ENCODE measurements around the gene TMEM139. TPM values are rescaled to one million over a fixed set of nuclear protein-coding genes. Genes with fewer than 3 reads are reported as not detected.

Gene TMEM139
- total RNA-seq, 2 experiments from 2014 or later, result 0.29 to 0.70 TPM

DNA sequence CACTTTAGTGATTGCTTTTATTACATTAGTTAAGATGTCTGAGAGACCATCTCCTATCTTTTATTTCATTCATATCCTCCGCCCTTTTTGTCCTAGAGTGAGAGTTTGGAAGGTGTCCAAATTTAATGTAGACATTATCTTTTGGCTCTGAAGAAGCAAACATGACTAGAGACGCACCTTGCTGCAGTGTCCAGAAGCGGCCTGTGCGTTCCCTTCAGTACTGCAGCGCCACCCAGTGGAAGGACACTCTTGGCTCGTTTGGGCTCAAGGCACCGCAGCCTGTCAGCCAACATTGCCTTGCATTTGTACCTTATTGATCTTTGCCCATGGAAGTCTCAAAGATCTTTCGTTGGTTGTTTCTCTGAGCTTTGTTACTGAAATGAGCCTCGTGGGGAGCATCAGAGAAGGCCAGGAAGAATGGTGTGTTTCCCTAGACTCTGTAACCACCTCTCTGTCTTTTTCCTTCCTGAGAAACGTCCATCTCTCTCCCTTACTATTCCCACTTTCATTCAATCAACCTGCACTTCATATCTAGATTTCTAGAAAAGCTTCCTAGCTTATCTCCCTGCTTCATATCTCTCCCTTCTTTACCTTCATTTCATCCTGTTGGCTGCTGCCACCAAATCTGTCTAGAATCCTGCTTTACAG lies 20.8 kb downstream of the TMEM139 start:
- no peak overlapping the region for H3K4me3 Mint-ChIP-seq
- peak overlapping the region; percentile 64 for H3K27ac Mint-ChIP-seq
- H3K36me3 Mint-ChIP-seq, result peaks cover 77% of the 10 kb centered on the region
- no peaks in the 10 kb centered on the region for H3K9me3 Mint-ChIP-seq
- peak; percentile 82 for DNase-seq
- intact Hi-C loops (cut with micrococcal nuclease), result loop anchor here (1.0 to 5.0 kb wide), 2 partner anchors 43 to 65 kb away; partner anchors contain the start of gene GSTK1
- H3K27me3 Mint-ChIP-seq, result no peaks in the 10 kb centered on the region
- ChIA-PET POLR2A (interaction anchor here (0.8 kb wide), 1 partner anchor 18 kb away, joined by 5 read pairs; the partner anchor contains the start of gene CASP2), CTCF (interaction anchor here (0.8 to 4.2 kb wide), 13 partner anchors 9 to 596 kb away, joined by 3 to 80 read pairs (median 6); partner anchors contain the start of genes EPHA1 and GSTK1)
- peaks cover 49% of the 10 kb centered on the region for H3K4me1 Mint-ChIP-seq (ENCODE audit: low read depth)

DNA sequence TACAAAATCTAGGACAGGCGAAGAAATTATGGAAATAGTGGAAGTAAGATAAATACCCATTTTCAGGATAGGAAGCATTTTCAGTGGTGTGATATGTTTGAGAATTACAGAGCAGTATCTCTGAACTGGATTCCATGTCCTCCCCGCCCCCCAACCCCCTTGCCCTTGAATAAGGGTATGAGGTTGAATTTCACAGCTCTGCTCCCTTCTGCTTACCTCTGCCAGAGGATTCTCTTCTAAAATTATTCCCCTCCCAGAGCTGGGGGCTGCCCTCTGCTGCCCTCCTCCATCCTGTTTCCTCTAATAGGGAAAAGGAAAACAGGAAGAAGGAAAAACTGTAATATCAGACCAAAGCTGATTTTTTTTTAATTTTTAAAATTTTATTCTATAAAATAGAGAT lies 23.9 kb downstream of the TMEM139 start:
- DNase-seq, result no peak
- Mint-ChIP-seq H3K27me3 (no peaks in the 10 kb centered on the region), H3K4me1 (ENCODE audit: low read depth) (peaks cover 53% of the 10 kb centered on the region), H3K36me3 (peaks cover 50% of the 10 kb centered on the region), H3K4me3 (no peak overlapping the region), H3K9me3 (no peaks in the 10 kb centered on the region), H3K27ac (peak overlapping the region; percentile 3)
- POLR2A ChIA-PET, result interaction anchor here (0.9 to 1.3 kb wide), 3 partner anchors 8 to 99 kb away, joined by 3 to 6 read pairs (median 4); partner anchors contain the start of gene EPHA1
- intact Hi-C loops (cut with micrococcal nuclease), result loop anchor here (5.0 kb wide), 1 partner anchor 46 kb away; the partner anchor contains the start of gene GSTK1
- CTCF ChIA-PET, result interaction anchor here (0.7 to 4.9 kb wide), 7 partner anchors 8 to 93 kb away, joined by 3 to 45 read pairs (median 7); no protein-coding TSS in a partner anchor

DNA sequence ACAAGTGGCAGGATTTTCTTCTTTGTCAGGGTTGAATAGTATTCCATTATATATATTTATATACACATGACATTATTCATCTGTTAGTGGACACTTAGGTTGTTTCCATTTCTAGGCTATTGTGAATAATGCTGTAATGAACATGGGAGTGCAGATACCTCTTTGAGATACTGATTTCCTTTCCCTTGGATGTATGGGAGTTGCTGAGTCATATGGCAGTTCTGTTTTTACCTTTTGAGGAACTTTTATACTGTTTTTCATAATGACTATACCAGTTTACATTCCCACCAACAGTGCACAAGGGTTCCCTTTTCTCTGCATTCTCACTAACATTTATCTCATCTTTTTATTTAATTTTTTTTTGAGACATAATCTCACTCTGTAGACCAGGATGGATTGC lies 29.4 kb downstream of the TMEM139 start:
- H3K4me1 Mint-ChIP-seq (ENCODE audit: low read depth), result peaks cover 17% of the 10 kb centered on the region
- DNase-seq, result no peak
- H3K9me3 Mint-ChIP-seq, result no peaks in the 10 kb centered on the region
- peaks cover 6% of the 10 kb centered on the region for H3K36me3 Mint-ChIP-seq
- POLR2A ChIA-PET, result no interaction called here
- H3K27ac Mint-ChIP-seq, result no peak overlapping the region
- H3K4me3 Mint-ChIP-seq, result no peak overlapping the region
- intact Hi-C loops (cut with micrococcal nuclease), result loop anchor here (5.0 kb wide), 1 partner anchor 103 kb away; no protein-coding TSS in a partner anchor
- CTCF ChIA-PET, result no interaction called here
- no peaks in the 10 kb centered on the region for H3K27me3 Mint-ChIP-seq

DNA sequence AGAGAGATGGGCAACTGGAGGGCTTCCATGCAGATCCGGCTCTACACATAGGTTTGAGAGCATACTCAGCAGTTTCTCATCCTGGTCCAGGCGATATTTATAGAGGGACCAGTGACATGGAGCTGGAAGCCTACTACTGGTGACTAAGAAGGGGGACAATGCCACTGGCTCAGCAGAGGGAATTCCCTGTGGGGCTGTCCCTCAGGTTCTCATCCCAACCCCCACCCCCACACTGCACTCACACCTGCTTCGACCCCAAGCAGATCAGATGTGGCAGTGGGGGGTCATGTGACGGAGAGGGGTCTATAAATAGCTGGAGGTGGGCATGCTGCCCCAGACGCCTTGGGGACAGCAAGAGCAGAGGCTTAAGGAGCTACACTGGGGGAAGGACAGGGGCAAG lies 31.0 kb downstream of the TMEM139 start, which contains the start of gene CLCN1:
CLCN1 (plus strand) TSS at position 336 of the 400 bp plus-strand sequence. CDS start 102 bp downstream, outside the sequence.
- intact Hi-C loops (cut with micrococcal nuclease), result no loop called here
- DNase-seq, result no peak
- Mint-ChIP-seq H3K4me1 (ENCODE audit: low read depth) (peaks cover 6% of the 10 kb centered on the region), H3K4me3 (no peak within 1 kb of the TSS), H3K27ac (no peak within 1 kb of the TSS), H3K36me3 (no peaks in the 10 kb centered on the region), H3K27me3 (no peaks in the 10 kb centered on the region), H3K9me3 (no peaks in the 10 kb centered on the region)
- ChIA-PET CTCF (interaction anchor here (0.9 to 2.1 kb wide), 3 partner anchors 16 to 100 kb away, joined by 3 to 6 read pairs (median 5); no protein-coding TSS in a partner anchor), POLR2A (interaction anchor here (1.3 kb wide), 1 partner anchor 28 kb away, joined by 3 read pairs; the partner anchor contains the start of gene CASP2)

DNA sequence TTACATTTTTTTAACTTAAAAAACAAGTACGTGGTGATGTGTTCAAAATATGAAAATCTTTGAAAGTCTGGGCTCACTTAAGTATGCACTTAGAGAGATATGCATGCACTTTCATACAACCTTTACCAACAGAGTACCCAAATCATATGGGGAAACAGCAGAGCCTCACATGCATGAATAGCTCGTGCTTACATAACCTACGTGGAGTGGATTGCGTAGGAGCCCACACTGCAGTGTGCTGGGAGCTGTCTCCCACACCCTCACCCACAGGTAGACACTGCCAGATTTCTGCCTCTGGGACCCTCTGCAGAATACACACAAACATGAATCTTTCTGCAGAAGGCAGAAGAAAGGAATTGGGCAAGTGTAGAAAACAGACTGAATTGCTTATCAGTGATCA lies 31.7 kb downstream of the TMEM139 start:
- Mint-ChIP-seq H3K9me3 (no peaks in the 10 kb centered on the region), H3K4me3 (no peak overlapping the region), H3K36me3 (no peaks in the 10 kb centered on the region), H3K27ac (no peak overlapping the region), H3K4me1 (ENCODE audit: low read depth) (no peaks in the 10 kb centered on the region), H3K27me3 (no peaks in the 10 kb centered on the region)
- ChIA-PET POLR2A (no interaction called here), CTCF (interaction anchor here (0.9 to 2.1 kb wide), 2 partner anchors 17 to 100 kb away, joined by 3 to 6 read pairs; no protein-coding TSS in a partner anchor)
- intact Hi-C loops (cut with micrococcal nuclease), result no loop called here
- no peak for DNase-seq

DNA sequence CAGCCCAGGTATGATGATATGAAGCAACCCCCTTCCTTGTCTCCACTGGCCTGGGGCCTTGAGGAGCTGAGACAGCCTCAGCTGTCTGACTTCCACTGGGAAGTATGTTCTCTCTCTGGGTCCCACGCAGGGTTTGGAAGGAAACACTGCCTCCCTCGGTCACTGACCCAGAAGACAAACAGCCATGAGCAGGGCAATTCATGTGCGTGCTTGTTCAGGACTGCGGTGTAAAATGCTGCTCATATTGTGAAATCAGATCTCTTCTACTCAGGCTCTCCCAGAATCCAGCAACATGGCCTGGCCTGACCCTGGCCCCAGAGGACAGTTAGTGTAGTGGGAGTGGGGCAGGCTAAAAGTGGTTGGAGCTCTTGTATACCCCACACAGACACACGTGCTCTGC lies 33.9 kb downstream of the TMEM139 start:
- Mint-ChIP-seq H3K4me1 (ENCODE audit: low read depth) (no peaks in the 10 kb centered on the region), H3K36me3 (no peaks in the 10 kb centered on the region), H3K27me3 (no peaks in the 10 kb centered on the region), H3K4me3 (no peak overlapping the region), H3K9me3 (no peaks in the 10 kb centered on the region), H3K27ac (no peak overlapping the region)
- intact Hi-C loops (cut with micrococcal nuclease), result no loop called here
- no peak for DNase-seq
- CTCF ChIA-PET, result interaction anchor here (0.8 to 1.5 kb wide), 4 partner anchors 9 to 19 kb away, joined by 3 to 5 read pairs (median 4); no protein-coding TSS in a partner anchor
- POLR2A ChIA-PET, result no interaction called here

DNA sequence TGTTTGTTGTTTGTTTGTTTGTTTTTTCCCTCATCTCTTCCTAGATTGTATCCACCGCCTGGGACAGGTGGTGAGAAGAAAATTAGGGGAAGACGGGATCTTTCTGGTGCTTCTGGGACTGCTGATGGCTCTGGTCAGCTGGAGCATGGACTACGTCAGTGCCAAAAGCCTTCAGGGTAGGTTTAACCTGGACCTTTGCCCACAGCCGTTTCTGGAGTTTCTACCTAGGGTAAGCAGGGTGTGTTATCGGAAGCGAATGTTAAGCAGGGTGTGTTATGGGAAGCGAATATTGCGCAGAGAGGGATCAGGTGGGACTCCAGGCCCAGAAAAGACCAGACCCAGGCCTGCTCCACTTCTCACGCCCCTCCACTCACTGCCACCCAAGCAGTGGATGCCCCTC lies 35.9 kb downstream of the TMEM139 start:
- no peak overlapping the region for H3K4me3 Mint-ChIP-seq
- peaks cover 8% of the 10 kb centered on the region for H3K4me1 Mint-ChIP-seq (ENCODE audit: low read depth)
- H3K27me3 Mint-ChIP-seq, result no peaks in the 10 kb centered on the region
- CTCF ChIA-PET, result no interaction called here
- no peaks in the 10 kb centered on the region for H3K36me3 Mint-ChIP-seq
- intact Hi-C loops (cut with micrococcal nuclease), result no loop called here
- no peaks in the 10 kb centered on the region for H3K9me3 Mint-ChIP-seq
- POLR2A ChIA-PET, result no interaction called here
- no peak for DNase-seq
- H3K27ac Mint-ChIP-seq, result no peak overlapping the region

DNA sequence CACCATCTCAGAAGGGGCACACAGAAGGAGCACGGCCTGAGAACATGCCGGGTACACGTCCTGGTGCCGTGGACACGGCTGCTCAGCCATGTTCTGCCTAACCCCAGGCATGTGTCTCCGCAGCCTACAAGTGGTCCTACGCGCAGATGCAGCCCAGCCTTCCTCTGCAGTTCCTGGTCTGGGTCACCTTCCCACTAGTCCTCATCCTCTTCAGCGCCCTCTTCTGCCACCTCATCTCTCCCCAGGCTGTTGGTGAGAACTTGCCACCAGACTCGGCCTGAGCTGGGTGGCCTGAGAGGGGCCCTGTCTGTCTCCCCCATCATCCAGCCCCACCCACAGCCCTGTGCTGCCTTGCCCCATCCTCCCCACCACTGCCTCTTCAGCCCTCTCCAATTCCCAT lies 36.5 kb downstream of the TMEM139 start:
- no peak for DNase-seq
- ChIA-PET CTCF (interaction anchor here (0.9 kb wide), 1 partner anchor 96 kb away, joined by 3 read pairs; no protein-coding TSS in a partner anchor), POLR2A (no interaction called here)
- intact Hi-C loops (cut with micrococcal nuclease), result no loop called here
- H3K4me1 Mint-ChIP-seq (ENCODE audit: low read depth), result peaks cover 8% of the 10 kb centered on the region
- H3K27ac Mint-ChIP-seq, result no peak overlapping the region
- H3K9me3 Mint-ChIP-seq, result no peaks in the 10 kb centered on the region
- H3K36me3 Mint-ChIP-seq, result no peaks in the 10 kb centered on the region
- H3K4me3 Mint-ChIP-seq, result no peak overlapping the region
- no peaks in the 10 kb centered on the region for H3K27me3 Mint-ChIP-seq

DNA sequence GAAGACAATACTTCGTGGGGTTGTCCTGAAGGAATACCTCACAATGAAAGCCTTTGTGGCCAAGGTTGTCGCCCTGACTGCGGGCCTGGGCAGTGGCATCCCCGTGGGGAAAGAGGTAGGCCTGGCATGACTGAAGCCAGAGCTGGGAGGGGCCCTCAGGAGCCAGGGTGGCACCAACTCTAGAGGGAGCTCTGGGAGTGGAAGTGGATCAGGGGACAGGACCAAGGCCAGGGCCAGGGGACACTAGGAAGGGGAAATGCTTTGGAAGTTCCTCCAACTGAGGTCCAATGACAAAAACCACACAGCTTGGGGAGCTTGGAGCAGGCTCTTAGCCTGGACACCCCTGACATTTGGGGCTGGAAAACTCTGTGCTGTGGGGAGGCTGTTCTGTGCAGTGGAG lies 37.0 kb downstream of the TMEM139 start:
- H3K4me1 Mint-ChIP-seq (ENCODE audit: low read depth), result peaks cover 8% of the 10 kb centered on the region
- H3K27ac Mint-ChIP-seq, result no peak overlapping the region
- no peak overlapping the region for H3K4me3 Mint-ChIP-seq
- H3K9me3 Mint-ChIP-seq, result no peaks in the 10 kb centered on the region
- no peaks in the 10 kb centered on the region for H3K36me3 Mint-ChIP-seq
- intact Hi-C loops (cut with micrococcal nuclease), result no loop called here
- POLR2A ChIA-PET, result no interaction called here
- H3K27me3 Mint-ChIP-seq, result no peaks in the 10 kb centered on the region
- peak; percentile 25 for DNase-seq
- CTCF ChIA-PET, result interaction anchor here (0.9 kb wide), 1 partner anchor 95 kb away, joined by 3 read pairs; no protein-coding TSS in a partner anchor

DNA sequence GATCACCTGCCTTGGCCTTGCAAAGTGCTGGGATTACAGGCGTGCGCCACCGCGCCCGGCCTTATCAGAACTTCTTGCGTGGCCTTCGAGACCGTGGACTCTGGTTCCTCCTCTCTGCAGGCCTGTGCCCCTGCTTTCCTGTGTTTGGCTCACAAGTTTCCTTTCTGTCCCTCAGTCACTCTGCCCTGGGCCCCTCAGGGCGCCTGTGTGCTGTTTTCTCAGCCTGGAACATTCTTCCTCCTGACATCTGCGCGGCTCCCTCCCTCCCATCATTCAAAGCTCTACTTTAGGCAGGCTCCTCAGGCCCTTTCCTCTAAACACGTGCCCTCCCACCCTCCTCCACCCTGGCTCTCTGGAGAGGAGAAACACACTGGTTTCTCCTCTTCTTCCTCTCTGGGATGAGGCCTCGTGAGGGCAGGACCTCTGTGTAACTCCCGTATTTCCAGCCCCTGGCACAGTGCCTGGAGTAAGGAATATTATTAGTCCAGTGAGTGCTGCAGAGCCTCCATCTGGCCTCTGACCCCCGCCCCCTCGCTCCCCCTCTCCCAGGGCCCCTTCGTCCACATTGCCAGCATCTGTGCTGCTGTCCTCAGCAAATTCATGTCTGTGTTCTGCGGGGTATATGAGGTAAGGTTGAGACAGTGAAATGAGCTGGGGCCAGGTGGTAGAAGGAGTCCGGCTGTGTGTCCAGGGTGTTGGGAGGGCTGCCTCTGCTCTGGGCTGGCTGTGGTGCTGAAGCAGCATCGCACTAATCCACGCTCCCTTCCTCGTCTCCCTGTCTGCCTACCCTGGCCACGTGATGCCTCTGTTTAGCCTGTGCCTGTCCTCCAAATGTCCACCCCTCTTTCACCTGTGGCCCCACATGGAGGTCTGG lies 38.2 kb downstream of the TMEM139 start:
- intact Hi-C loops (cut with micrococcal nuclease), result no loop called here

DNA sequence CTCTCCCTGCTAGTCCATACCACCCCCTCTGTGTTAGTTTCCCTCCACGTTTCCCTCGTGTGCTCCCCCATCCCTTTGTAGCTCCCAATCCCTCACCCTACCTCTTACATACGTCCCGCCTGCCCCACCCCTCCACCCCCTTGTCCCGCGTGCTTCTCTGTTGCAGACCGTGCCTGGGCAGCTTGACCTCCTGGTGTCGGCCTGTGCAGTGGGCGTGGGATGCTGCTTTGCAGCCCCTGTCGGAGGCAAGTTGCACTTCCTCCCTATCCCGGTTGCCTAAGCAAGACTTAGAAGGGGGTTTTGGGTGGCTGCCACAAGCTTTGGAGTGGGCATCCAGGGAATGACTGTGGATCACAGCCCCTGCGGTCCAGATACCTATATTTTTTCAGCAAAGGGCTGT lies 38.9 kb downstream of the TMEM139 start:
- DNase-seq, result no peak
- Mint-ChIP-seq H3K4me1 (ENCODE audit: low read depth) (peaks cover 8% of the 10 kb centered on the region), H3K27ac (no peak overlapping the region), H3K9me3 (no peaks in the 10 kb centered on the region), H3K4me3 (no peak overlapping the region), H3K36me3 (no peaks in the 10 kb centered on the region), H3K27me3 (no peaks in the 10 kb centered on the region)
- ChIA-PET CTCF (interaction anchor here (0.7 kb wide), 1 partner anchor 14 kb away, joined by 3 read pairs; no protein-coding TSS in a partner anchor), POLR2A (no interaction called here)
- intact Hi-C loops (cut with micrococcal nuclease), result no loop called here

More for the DNA sequence above, 38.2 kb downstream of the TMEM139 start:
- no peak for DNase-seq
- H3K9me3 Mint-ChIP-seq, result no peaks in the 10 kb centered on the region
- H3K4me1 Mint-ChIP-seq (ENCODE audit: low read depth), result peaks cover 8% of the 10 kb centered on the region
- ChIA-PET POLR2A (no interaction called here), CTCF (interaction anchor here (0.7 kb wide), 1 partner anchor 13 kb away, joined by 3 read pairs; no protein-coding TSS in a partner anchor)
- no peaks in the 10 kb centered on the region for H3K27me3 Mint-ChIP-seq
- H3K36me3 Mint-ChIP-seq, result no peaks in the 10 kb centered on the region
- no peak overlapping the region for H3K4me3 Mint-ChIP-seq
- no peak overlapping the region for H3K27ac Mint-ChIP-seq

DNA sequence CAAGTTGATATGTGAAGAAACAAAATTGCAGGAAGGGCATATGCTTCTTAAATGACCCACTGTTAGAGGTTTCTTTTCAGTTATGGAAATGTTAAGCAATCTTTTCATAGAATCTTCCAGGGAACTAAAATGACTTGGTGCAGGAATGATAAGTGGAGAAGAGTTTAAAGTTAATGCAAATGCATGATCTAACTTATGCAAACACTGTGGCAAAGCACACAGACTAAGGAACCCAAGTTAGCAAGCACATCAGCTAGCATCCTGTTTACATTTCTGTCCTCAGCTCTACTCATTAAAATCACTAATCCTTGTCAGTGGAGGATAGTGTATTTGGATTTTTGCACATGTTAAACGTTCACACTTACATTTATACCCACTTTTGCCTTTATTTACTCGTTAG lies 40.5 kb downstream of the TMEM139 start:
- Mint-ChIP-seq H3K4me1 (ENCODE audit: low read depth) (peaks cover 8% of the 10 kb centered on the region), H3K9me3 (no peaks in the 10 kb centered on the region), H3K27me3 (no peaks in the 10 kb centered on the region), H3K4me3 (no peak overlapping the region), H3K36me3 (no peaks in the 10 kb centered on the region), H3K27ac (no peak overlapping the region)
- DNase-seq, result no peak
- intact Hi-C loops (cut with micrococcal nuclease), result no loop called here
- ChIA-PET POLR2A (no interaction called here), CTCF (no interaction called here)
